GM19467 (cell line): ENCODE results near the gene SLC24A3.
A peak's percentile ranks its signal among the peaks of the same experiment; 100 is the strongest.

Source experiments
- ATAC-seq: cut with Tn5 transposase; IDR thresholded peaks from one replicate; pipeline ENCODE4 v1.9.1; 2021; ENCODE audit warnings: mild to moderate bottlenecking, moderate library complexity; ENCODE audit not compliant: unreplicated experiment

Gene SLC24A3

GRCh38 chr20:19336631-19337030 lies 124.2 kb downstream of the SLC24A3 start:
- ATAC-seq: no peak

DNA sequence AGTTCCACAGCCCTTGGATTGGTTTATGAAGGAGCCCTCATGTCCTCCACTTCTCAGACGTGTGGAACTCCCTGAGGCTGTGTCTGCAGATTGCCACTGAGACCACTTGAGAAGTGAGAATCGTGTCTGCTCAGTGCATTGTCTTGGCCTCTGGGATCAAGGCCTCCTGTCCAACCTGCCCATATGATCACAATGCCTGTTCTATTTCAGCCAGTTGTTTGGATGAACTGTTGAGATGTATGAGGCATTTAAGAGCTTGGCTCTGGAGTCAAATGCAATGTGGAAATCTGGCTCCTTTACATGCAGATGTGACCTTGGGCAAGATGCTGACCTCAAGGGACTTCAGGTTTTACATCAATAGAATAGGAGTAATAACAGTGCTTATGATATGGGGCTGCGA lies 125.9 kb downstream of the SLC24A3 start:
- no peak for ATAC-seq

GRCh38 chr20:19338960-19339359 lies 126.5 kb downstream of the SLC24A3 start:
- ATAC-seq: no peak

DNA sequence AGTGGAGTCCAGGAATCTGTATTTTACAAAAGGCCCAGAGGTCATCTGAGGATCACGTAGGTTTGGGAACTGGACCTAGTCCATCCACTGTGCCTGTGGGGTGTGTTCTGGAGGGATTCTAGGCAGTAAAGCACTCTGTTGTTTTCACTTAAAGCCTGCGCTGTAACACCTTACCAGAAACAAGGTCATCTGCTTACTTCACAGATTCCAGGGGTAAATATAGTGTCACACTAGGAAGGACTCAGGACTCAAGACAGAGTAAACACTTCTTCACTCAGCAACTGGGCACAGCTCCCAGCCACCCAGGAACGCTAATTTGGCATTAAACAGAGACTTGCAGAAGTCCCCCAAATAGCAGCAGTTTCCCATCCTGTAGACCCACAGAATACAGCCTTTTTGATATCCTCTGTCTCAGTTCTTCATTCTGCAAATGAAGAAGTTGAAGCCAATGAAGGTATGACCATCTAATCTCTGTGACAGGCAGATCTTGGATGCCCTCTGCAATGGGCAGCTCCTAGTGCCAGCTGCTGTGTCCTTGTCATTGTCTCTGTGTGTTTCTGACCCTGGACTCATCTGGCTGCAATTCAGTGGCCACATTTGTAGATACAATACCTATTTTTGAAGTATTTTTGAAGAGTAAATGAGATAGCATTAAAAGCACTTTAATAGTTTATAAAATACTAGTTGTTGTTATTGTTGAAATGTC lies 129.1 kb downstream of the SLC24A3 start:
- ATAC-seq: no peak

- no peak for ATAC-seq
Observed at GRCh38 chr20:19344341-19344740, 131.9 kb downstream of the SLC24A3 start.

GRCh38 chr20:19347943-19348456 lies 135.6 kb downstream of the SLC24A3 start:
- ATAC-seq: peak; percentile 82

DNA sequence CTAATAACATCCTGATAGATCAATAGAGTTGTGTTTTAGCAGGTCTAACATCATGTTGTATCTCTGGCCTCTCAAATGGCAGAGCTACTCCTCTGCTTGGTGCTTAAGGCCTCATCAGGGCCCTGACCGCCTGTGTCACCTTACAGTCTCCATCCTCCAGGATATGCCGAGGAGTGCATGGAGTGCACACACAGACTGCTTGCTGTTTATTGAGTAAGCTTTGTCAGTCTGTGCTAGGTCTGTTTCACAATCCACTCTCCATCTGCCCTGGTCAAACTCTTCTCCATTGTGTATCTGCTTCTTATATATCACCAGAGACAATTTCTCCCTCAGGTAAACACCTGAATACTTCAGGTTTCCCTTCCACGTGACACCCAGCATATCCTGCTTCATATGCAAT lies 136.1 kb downstream of the SLC24A3 start:
- no peak for ATAC-seq

GRCh38 chr20:19349879-19350278 lies 137.4 kb downstream of the SLC24A3 start:
- ATAC-seq: no peak

- no peak for ATAC-seq
Observed at GRCh38 chr20:19351542-19351941, 139.1 kb downstream of the SLC24A3 start.

- ATAC-seq: no peak
Observed at GRCh38 chr20:19354950-19355349, 142.5 kb downstream of the SLC24A3 start.

DNA sequence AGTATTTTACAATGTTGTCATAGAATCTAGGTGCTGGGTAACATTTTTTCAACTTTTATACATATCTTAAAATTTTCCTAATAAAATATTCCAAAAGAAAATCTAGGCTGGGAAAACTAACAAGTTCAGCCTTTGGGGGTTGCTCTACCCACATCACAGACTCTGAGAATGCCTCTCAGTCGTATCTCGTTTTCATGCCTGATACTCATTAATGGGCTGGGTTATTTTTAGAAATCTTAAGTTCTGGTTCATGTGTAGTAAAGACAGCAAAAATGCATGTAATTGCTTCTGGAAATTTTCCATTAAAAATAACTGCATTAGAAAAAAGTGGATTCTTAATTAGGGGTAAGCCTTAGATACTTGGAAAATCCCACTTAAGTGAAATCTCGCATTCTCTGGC lies 149.3 kb downstream of the SLC24A3 start:
- no peak for ATAC-seq

DNA sequence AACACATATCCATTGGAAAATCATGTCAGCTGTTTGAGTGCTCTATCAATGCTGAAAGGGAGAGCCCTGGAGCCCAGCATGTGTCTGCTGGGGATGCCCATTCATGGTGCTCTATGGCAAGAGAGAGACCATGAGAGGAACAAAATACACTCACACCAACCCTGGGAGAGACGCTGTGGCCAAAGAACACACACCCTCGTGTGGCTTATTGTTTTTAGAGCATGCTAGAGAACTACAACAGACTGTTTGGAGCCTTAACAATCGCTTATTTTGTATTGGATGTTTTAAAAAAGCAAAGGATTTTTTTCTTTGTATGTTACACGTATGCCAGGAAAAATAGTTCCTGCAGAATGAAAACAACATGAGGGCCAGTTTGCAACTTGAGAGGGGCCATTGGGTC lies 151.0 kb downstream of the SLC24A3 start:
- no peak for ATAC-seq

DNA sequence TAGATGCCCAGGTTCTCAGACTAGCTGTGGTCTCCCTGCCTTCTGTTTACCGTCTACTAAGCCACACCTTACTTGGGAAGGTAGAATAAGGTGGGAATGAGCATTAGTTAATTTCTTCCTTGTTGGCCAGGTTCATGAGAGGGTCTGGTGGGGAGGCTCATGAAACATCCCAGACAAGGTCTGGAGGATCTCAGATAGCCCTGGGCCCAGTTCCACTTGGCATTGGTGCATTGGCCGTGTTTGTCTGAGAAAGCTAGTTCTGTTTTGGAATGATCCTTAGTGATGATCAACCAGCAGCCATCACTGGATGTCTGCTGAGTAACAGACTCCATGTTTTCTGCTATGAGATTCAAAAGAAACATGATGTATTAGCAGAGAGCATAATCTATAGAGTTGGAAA lies 155.1 kb downstream of the SLC24A3 start:
- ATAC-seq: no peak

DNA sequence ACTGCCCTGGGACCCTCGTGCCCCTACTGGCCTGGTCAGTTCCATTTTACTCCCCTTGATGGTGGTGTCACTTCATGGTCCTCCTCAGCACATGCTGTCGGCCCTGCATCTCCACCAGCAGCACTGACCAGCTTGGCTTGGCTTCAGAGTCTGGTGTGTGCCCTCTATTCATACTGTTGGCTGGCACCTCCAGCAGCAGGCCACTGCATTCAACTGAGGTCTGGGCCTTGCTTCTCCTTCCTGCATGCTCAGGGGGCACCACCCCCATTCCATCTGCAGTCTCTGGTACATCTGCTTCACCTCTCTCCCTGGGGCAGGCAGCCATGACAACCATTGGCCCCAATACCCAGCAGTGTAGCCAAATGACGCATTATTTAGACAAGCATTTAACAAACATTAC lies 155.9 kb downstream of the SLC24A3 start:
- ATAC-seq: no peak

- ATAC-seq: no peak
Observed at GRCh38 chr20:19370076-19371075, 157.9 kb downstream of the SLC24A3 start.

DNA sequence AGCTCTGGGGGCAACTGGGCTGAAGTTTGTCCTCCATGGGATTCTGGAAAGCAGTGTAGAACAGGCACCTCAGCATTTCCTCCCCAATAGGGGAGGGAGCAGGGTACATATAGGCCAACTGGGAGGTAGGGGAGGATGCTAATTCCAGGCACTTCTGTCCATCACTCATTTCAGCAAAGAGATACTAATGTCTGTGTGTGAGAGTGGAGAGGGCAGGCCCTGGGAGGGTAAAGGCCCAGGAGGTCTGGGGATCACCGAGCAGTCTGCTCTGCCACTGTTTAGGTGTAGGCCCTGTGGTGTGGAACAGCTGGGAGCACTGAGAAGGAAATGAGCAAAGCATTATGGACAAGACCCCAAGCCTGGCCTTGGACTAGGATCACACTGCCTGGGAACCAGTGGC lies 158.7 kb downstream of the SLC24A3 start:
- no peak for ATAC-seq

- ATAC-seq: no peak
Observed at GRCh38 chr20:19374216-19374615, 161.8 kb downstream of the SLC24A3 start.

GRCh38 chr20:19375395-19375794 lies 163.0 kb downstream of the SLC24A3 start:
- ATAC-seq: no peak

GRCh38 chr20:19375801-19376200 lies 163.4 kb downstream of the SLC24A3 start:
- ATAC-seq: no peak

DNA sequence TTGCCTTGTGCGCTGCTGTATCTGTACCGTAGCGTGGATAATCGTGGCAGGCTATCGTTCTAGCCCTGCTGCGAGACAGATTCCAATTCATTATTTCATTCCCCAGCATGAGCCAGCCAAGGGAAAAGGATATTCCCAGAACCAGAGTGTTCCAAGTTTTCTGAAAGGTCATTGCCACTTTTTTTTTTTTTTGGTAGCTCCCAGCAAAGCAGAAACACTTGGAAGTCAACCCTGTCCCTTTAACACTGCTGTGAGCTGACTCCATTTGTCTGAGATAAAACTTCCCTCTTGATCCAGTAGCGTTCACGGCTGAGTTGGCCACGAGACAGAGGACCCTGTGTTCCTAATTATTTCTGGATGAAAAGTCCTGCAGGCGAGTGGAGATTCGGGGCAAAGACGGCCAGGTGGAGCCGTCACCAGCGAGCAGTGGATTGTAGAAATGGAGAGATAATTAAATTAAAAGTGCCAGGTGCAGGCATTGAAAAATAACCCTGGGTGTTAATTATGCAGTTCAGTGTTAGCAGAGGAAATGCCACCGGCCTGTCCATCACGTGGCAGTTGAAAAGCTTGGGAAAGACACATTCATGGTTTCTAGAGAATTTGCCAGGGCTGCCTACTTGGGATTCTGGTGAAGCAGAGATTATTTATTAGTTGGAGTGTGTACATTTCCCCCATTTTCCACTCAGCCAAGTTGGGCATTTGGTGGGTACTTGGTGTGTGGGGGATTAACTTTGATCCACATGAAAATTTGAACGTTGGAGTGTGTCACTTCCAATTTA lies 164.2 kb downstream of the SLC24A3 start:
- no peak for ATAC-seq

GRCh38 chr20:19378058-19378457 lies 165.6 kb downstream of the SLC24A3 start:
- ATAC-seq: no peak
